Mesodermal cell (in vitro differentiated cells): ENCODE data around the gene F5.

ENCODE experiments used
- H3K27ac ChIP-seq: 2 replicates; pipeline ENCODE4 v1.7.0; 2013; ENCODE audit warnings: mild to moderate bottlenecking, low read depth, low read length, moderate library complexity; ENCODE audit not compliant: severe bottlenecking
- H3K36me3 ChIP-seq: 2 replicates; pipeline ENCODE4 v1.7.1; 2013; ENCODE audit warnings: mild to moderate bottlenecking, low read length, moderate library complexity; ENCODE audit not compliant: control insufficient read depth, insufficient read depth
- H3K4me1 ChIP-seq: one replicate; pipeline ENCODE4 v1.7.1; 2013; ENCODE audit warnings: mild to moderate bottlenecking, low read length; ENCODE audit not compliant: insufficient read depth, control insufficient read depth, poor library complexity, severe bottlenecking
- H3K4me3 ChIP-seq: 2 replicates; pipeline ENCODE4 v1.7.0; 2013; ENCODE audit warnings: low read length, control low read depth, mild to moderate bottlenecking; ENCODE audit not compliant: insufficient read depth, poor library complexity, severe bottlenecking; ENCODE audit errors: extremely low read depth
- H3K9me3 ChIP-seq: 2 replicates; pipeline ENCODE4 v1.7.1; 2013; ENCODE audit warnings: mild to moderate bottlenecking, low read length, moderate library complexity; ENCODE audit not compliant: control insufficient read depth
- WGBS, 2 experiments: methylation state at CpG; one replicate each; pipeline ENCODE4 v1.1.5; 2013; ENCODE audit warnings: missing lambda C conversion rate in 2 of 2; ENCODE audit not compliant: insufficient coverage in 2 of 2; 5-methylcytosine and 5-hydroxymethylcytosine counted together

The F5 gene

GRCh38 chr1:169588112-169588511 lies 1.8 kb upstream of the F5 start:
- no peaks in the 10 kb centered on the region for H3K9me3 ChIP-seq
- no peaks in the 10 kb centered on the region for H3K36me3 ChIP-seq
- no peak overlapping the region for H3K27ac ChIP-seq
- no CpG with 5 or more reads among the region's 1 CpG for WGBS, 2 experiments
- H3K4me1 ChIP-seq = peaks cover 6% of the 10 kb centered on the region
- H3K4me3 ChIP-seq = no peak overlapping the region

- no peaks in the 10 kb centered on the region for H3K36me3 ChIP-seq
- H3K4me3 ChIP-seq = no peak overlapping the region
- no peak overlapping the region for H3K27ac ChIP-seq
- 0 to 23% methylated on average over 2 to 3 of the region's 5 CpGs for WGBS, 2 experiments
- H3K4me1 ChIP-seq = peaks cover 6% of the 10 kb centered on the region
- no peaks in the 10 kb centered on the region for H3K9me3 ChIP-seq
These were observed 250 bp downstream of the F5 start for GRCh38 chr1:169586067-169586394.

GRCh38 chr1:169585181-169585580 lies 1.1 kb downstream of the F5 start:
- H3K36me3 ChIP-seq = no peaks in the 10 kb centered on the region
- H3K27ac ChIP-seq = no peak overlapping the region
- peaks cover 6% of the 10 kb centered on the region for H3K4me1 ChIP-seq
- H3K9me3 ChIP-seq = no peaks in the 10 kb centered on the region
- no peak overlapping the region for H3K4me3 ChIP-seq

GRCh38 chr1:169584483-169585144 lies 1.7 kb downstream of the F5 start:
- Histone ChIP-seq H3K4me1 (peaks cover 6% of the 10 kb centered on the region), H3K36me3 (no peaks in the 10 kb centered on the region), H3K27ac (no peak overlapping the region), H3K4me3 (no peak overlapping the region), H3K9me3 (no peaks in the 10 kb centered on the region)
- WGBS, 2 experiments = 75 to 88% methylated on average over 1 to 2 of the region's 4 CpGs

- no peaks in the 10 kb centered on the region for H3K4me1 ChIP-seq
- no peak overlapping the region for H3K27ac ChIP-seq
- H3K9me3 ChIP-seq = no peaks in the 10 kb centered on the region
- no peak overlapping the region for H3K4me3 ChIP-seq
- H3K36me3 ChIP-seq = no peaks in the 10 kb centered on the region
- WGBS, 2 experiments = 70 to 83% methylated on average over 1 to 2 of the region's 5 CpGs
These were observed 8.1 kb downstream of the F5 start for GRCh38 chr1:169577981-169578738.

GRCh38 chr1:169576935-169577331 lies 9.3 kb downstream of the F5 start:
- 80% methylated on average over 1 of the region's 1 CpG; no CpG with 5 or more reads in 1 of the 2 experiments for WGBS, 2 experiments
- peaks cover 4% of the 10 kb centered on the region for H3K4me1 ChIP-seq
- no peaks in the 10 kb centered on the region for H3K9me3 ChIP-seq
- H3K36me3 ChIP-seq = no peaks in the 10 kb centered on the region
- no peak overlapping the region for H3K4me3 ChIP-seq
- no peak overlapping the region for H3K27ac ChIP-seq

GRCh38 chr1:169576241-169576934 lies 9.9 kb downstream of the F5 start:
- no peaks in the 10 kb centered on the region for H3K36me3 ChIP-seq
- no peaks in the 10 kb centered on the region for H3K9me3 ChIP-seq
- 79% methylated on average over 2 to 3 of the region's 5 CpGs for WGBS, 2 experiments
- no peak overlapping the region for H3K27ac ChIP-seq
- H3K4me1 ChIP-seq = peaks cover 8% of the 10 kb centered on the region
- no peak overlapping the region for H3K4me3 ChIP-seq

GRCh38 chr1:169574336-169574735 lies 11.9 kb downstream of the F5 start:
- no peak overlapping the region for H3K4me3 ChIP-seq
- H3K4me1 ChIP-seq = peaks cover 10% of the 10 kb centered on the region
- H3K36me3 ChIP-seq = no peaks in the 10 kb centered on the region
- no peaks in the 10 kb centered on the region for H3K9me3 ChIP-seq
- no peak overlapping the region for H3K27ac ChIP-seq
- WGBS, 2 experiments = 100% methylated on average over 3 of the region's 4 CpGs

- Histone ChIP-seq H3K4me3 (no peak overlapping the region), H3K27ac (peak overlapping the region; percentile 91), H3K36me3 (no peaks in the 10 kb centered on the region), H3K9me3 (no peaks in the 10 kb centered on the region), H3K4me1 (peaks cover 10% of the 10 kb centered on the region)
- WGBS, 2 experiments = 100% methylated on average over 1 of the region's 1 CpG; no CpG with 5 or more reads in 1 of the 2 experiments
These were observed 14.1 kb downstream of the F5 start for GRCh38 chr1:169572187-169572586.

- H3K4me3 ChIP-seq = no peak overlapping the region
- H3K27ac ChIP-seq = peak overlapping the region; percentile 91
- WGBS, 2 experiments = 93 to 100% methylated on average over 2 to 3 of the region's 3 CpGs
- H3K36me3 ChIP-seq = no peaks in the 10 kb centered on the region
- no peaks in the 10 kb centered on the region for H3K9me3 ChIP-seq
- peaks cover 10% of the 10 kb centered on the region for H3K4me1 ChIP-seq
These were observed 14.8 kb downstream of the F5 start for GRCh38 chr1:169571450-169571849.

GRCh38 chr1:169570172-169570574 lies 16.1 kb downstream of the F5 start:
- WGBS, 2 experiments = no CpG with 5 or more reads among the region's 1 CpG
- Histone ChIP-seq H3K9me3 (no peaks in the 10 kb centered on the region), H3K4me3 (no peak overlapping the region), H3K27ac (no peak overlapping the region), H3K36me3 (no peaks in the 10 kb centered on the region), H3K4me1 (peaks cover 10% of the 10 kb centered on the region)
